Heart left ventricle (tissue), 13 donors: ENCODE data around the gene LTC4S.

ENCODE experiments used
- POLR2A ChIP-seq, 2 donors: fragments of 450-650 bp; IDR thresholded peaks; one replicate each; pipeline ENCODE4 v1.6.1; 2017; ENCODE audit warnings: antibody characterized with exemption in 2 of 2, mild to moderate bottlenecking in 2 of 2, moderate library complexity in 2 of 2
- TF ChIP-seq, protein P1 (sequence below), 12 donors: fragments of 200-600 bp; sonication (generic) in 4 of 12; IDR thresholded peaks; one replicate each; pipeline versions ENCODE4 v1.5.0 to v1.8.0; 2018 to 2022; ENCODE audit warnings: antibody characterized with exemption in 12 of 12, mild to moderate bottlenecking in 5 of 12
- donor health status: ischemic (EF 13 %, LVEDD 7.1; RV severe dilation, severe dysfunction).
- donor health status: DM: no; HTN: yes; CAD: no.
- donor health status: DM: no; HTN: no; CAD: no.
- donor health status: ischemic (EF 25% LVEDD 6.9; RV normal size, moderate dysfunction).
- donor health status: ischemic (EF 25% LVEDD 5.7; RV mildly dilated, moderate dysfunction).
- donor health status: ischemic (EF 35%, LVEDD 5.7; RV mildly dilated, moderate dysfunction).
- donor health status: nonischemic (EF 11% LVEDD 7.7; RV severe dilation, severe dysfunction).
- donor health status: DM: yes; HTN: yes; CAD: no.
- donor health status: PGD.
- donor health status: ischemic (EF 29% LVEDD 5.4; RV normal size, mild dysfunction).
- donor health status: nonischemic (EF 23%, LVEDD 6.1; RV moderate dilation, normal function).

DNA sequence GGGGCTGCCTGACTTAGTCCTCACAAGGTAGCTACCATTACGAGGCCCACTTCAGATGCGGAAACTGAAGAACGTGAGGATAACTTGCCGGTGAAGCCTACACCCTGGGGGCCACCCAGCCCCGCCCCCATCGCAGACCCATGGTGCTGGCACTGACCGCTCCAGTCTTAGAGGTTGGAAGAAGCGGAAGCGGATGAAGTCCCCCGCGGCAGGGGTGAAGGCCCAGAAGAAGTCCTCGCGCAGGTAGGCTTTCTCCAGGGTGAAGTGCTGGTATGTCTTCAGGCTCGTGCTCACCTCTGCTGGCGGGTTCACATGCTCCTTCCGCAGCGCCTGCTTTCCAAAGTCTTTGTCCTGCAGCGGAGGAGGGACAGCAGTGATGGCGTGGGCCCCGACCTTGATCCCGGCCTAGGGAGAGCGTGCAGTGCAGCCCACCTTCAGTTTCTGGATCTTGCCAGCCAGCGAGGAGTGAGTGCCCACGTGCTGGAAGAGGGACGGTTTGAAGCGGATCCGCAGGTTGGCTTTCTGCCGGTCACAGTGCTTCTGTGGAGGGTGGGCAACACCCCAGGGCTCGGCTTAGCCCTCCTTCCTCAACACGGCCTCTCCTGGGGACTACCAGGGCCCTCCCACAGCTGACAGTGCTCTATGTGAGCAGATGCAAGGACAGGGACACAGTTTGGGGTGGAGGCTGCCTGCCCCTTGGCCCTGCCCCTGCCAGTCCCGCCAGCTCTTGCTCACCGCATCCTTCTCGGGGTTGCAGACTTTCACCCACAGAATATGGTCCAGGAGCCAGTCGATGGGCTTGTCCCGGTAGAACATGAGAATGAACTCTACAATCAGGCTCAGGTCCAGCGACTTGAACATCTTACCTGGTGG lies 5.2 kb downstream of the LTC4S start:
- TF ChIP-seq, protein P1, sequence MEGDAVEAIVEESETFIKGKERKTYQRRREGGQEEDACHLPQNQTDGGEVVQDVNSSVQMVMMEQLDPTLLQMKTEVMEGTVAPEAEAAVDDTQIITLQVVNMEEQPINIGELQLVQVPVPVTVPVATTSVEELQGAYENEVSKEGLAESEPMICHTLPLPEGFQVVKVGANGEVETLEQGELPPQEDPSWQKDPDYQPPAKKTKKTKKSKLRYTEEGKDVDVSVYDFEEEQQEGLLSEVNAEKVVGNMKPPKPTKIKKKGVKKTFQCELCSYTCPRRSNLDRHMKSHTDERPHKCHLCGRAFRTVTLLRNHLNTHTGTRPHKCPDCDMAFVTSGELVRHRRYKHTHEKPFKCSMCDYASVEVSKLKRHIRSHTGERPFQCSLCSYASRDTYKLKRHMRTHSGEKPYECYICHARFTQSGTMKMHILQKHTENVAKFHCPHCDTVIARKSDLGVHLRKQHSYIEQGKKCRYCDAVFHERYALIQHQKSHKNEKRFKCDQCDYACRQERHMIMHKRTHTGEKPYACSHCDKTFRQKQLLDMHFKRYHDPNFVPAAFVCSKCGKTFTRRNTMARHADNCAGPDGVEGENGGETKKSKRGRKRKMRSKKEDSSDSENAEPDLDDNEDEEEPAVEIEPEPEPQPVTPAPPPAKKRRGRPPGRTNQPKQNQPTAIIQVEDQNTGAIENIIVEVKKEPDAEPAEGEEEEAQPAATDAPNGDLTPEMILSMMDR (IDR thresholded peaks at IDR 0.05) = no peak
- no peak for TF ChIP-seq POLR2A (IDR thresholded peaks at IDR 0.05)
